GM12875 (cell line): Measurements from ENCODE around the gene TTLL6.

ENCODE experiments used
- H3K4me3 ChIP-seq: one replicate; pipeline ENCODE4 v1.5.1; 2011; ENCODE audit warnings: low read depth, low read length, control low read depth
- TF ChIP-seq, protein P1 (sequence below): IDR thresholded peaks from 2 replicates; pipeline ENCODE4 v1.5.1; 2011; ENCODE audit warnings: low read depth, mild to moderate bottlenecking, control low read depth, inconsistent platforms, low read length, moderate library complexity, borderline replicate concordance; ENCODE audit not compliant: insufficient read depth

The TTLL6 gene

DNA sequence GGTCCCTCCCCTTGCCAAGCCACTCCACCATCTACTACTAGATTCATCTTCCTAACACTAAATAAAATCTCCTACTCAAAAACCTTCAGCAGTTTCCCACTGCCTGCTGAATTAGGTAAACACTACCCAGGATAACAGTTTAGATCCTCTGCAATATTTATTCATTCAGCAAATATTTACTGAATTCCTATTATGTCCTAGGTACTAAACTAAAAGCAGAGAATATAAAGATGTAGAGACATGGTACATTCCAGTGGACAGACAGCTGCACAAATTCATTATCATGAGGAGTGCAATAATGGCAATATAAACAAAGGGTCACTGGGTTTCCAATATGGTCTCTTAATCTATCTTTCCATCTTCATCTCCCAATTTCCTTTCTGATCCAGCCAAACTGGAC is 57.7 kb downstream of the TTLL6 start:
- TF ChIP-seq, protein P1, sequence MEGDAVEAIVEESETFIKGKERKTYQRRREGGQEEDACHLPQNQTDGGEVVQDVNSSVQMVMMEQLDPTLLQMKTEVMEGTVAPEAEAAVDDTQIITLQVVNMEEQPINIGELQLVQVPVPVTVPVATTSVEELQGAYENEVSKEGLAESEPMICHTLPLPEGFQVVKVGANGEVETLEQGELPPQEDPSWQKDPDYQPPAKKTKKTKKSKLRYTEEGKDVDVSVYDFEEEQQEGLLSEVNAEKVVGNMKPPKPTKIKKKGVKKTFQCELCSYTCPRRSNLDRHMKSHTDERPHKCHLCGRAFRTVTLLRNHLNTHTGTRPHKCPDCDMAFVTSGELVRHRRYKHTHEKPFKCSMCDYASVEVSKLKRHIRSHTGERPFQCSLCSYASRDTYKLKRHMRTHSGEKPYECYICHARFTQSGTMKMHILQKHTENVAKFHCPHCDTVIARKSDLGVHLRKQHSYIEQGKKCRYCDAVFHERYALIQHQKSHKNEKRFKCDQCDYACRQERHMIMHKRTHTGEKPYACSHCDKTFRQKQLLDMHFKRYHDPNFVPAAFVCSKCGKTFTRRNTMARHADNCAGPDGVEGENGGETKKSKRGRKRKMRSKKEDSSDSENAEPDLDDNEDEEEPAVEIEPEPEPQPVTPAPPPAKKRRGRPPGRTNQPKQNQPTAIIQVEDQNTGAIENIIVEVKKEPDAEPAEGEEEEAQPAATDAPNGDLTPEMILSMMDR, result no peak
- no peak overlapping the region for H3K4me3 ChIP-seq

GRCh38 chr17:48757524-48757961 is 59.5 kb downstream of the TTLL6 start:
- TF ChIP-seq, protein P1, result no peak

GRCh38 chr17:48756830-48757251 is 60.2 kb downstream of the TTLL6 start:
- TF ChIP-seq, protein P1, result no peak
- no peak overlapping the region for H3K4me3 ChIP-seq

More at GRCh38 chr17:48757524-48757961, 59.5 kb downstream of the TTLL6 start:
- H3K4me3 ChIP-seq, result no peak overlapping the region

- H3K4me3 ChIP-seq, result no peak overlapping the region
- TF ChIP-seq, protein P1, result no peak
Observed at GRCh38 chr17:48755356-48755755, 61.7 kb downstream of the TTLL6 start.

DNA sequence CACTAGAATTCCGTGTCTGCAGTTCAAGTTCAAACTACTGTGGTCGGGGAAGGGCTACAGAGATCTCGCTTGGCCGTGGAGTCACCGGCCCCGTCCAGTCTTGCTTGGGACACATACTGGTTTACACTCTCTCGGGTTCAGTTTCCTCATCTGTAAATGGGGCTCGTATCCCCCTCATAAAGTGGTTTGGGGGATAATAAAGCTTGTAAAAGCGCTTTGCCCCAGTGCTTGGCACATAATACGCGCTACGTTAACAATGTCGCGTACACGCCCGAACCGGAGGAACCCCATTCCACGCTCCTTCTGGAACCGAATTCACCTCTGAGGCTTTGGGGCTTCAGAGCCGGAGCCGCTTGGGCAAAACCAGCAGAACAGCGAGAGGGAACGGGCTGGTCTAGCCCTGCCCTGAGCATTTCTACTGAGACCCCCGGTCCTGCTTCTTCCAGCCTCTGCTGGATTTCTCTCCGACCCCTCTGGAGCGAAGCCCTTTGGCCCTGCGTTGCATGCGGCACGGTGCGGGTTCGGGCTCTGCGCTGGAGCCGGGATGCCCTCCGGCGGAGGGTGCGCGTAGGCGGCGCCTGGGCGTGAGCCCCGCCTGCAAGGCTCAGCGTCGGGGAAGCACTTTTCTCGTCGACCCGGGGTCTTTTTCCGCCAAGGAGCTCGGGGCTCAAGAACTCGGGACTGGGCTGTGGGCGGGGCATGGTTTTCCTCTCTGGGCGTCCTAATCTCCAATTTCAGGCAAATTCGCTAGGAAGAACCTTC is 62.3 kb downstream of the TTLL6 start:
- TF ChIP-seq, protein P1, result no peak
- no peak overlapping the region for H3K4me3 ChIP-seq

DNA sequence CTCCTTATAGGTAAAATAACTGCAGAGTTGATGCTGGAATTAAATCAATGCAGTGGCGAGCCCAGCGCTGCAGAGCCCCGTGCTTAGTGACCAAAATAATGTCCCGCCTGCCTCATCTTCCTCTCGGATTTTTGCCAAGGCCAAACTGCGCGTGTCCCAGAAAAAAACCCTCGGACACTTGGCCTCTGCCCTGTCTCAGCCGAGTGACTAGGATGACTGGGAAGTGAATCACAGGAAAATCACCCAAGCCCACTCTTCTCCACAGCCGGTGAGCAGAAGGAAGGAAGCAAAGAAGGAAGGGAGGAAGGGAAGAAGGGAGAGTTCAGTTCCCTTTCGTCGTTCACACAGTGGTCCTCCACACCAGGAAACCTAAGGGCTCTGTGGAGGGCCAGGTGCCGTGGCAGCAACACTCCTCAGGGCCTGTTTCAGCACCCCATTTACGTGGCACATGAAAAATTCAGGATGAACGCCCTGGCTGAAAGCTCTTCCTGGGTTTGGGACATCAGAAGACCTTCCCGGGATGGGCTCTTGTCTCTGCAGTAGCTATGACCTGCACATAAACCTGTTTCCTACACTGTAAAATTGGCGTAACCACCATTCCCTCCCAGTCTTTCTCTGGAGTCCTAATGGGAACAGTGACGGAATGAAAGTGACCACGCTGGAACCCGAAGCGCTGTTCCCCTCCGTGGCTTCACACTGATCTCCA is 63.1 kb downstream of the TTLL6 start:
- H3K4me3 ChIP-seq, result no peak overlapping the region
- TF ChIP-seq, protein P1, result no peak
